Mesenchymal stem cell (in vitro differentiated cells and primary cell): ENCODE data around the gene ABCC1.
A peak's percentile ranks its signal among the peaks of the same experiment; 100 is the strongest.

Source experiments
- DNase-seq: peaks from one replicate; pipeline ENCODE4 v3.0.0-alpha.2; 2013
- H2AFZ ChIP-seq: one replicate; pipeline ENCODE4 v1.6.1; 2013; ENCODE audit warnings: low read depth, mild to moderate bottlenecking, control low read depth, inconsistent platforms, low read length, moderate library complexity
- H2AK5ac ChIP-seq: 2 replicates; pipeline ENCODE4 v1.6.1; 2013; ENCODE audit warnings: low read length, moderate library complexity, mild to moderate bottlenecking, inconsistent platforms; ENCODE audit not compliant: severe bottlenecking
- H2BK120ac ChIP-seq: one replicate; pipeline ENCODE4 v1.6.1; 2013; ENCODE audit warnings: low read depth, mild to moderate bottlenecking, inconsistent platforms, low read length, moderate library complexity
- H2BK12ac ChIP-seq, 2 experiments: one replicate each; pipeline ENCODE4 v1.6.1; 2013; ENCODE audit warnings: inconsistent platforms in 2 of 2, low read length in 2 of 2, mild to moderate bottlenecking in 2 of 2, moderate library complexity in 2 of 2, control low read depth in 1 of 2
- H2BK15ac ChIP-seq: one replicate; pipeline ENCODE4 v1.6.1; 2013; ENCODE audit warnings: mild to moderate bottlenecking, low read depth, inconsistent platforms; ENCODE audit not compliant: poor library complexity, severe bottlenecking
- H2BK5ac ChIP-seq: 2 replicates; pipeline ENCODE4 v1.6.1; 2013; ENCODE audit warnings: low read depth, mild to moderate bottlenecking, low read length, control low read depth, inconsistent platforms; ENCODE audit not compliant: poor library complexity, severe bottlenecking
- H3K14ac ChIP-seq, 2 experiments: one replicate each; pipeline ENCODE4 v1.6.1; 2013; ENCODE audit warnings: inconsistent platforms in 2 of 2, low read length in 2 of 2, control low read depth in 1 of 2, mild to moderate bottlenecking in 1 of 2, moderate library complexity in 1 of 2
- H3K18ac ChIP-seq, 2 experiments: one replicate each; pipeline ENCODE4 v1.6.1; 2013; ENCODE audit warnings: inconsistent platforms in 2 of 2, low read length in 2 of 2, control low read depth in 1 of 2, low read depth in 1 of 2, mild to moderate bottlenecking in 1 of 2
- H3K23ac ChIP-seq, 2 experiments: one replicate each; pipeline ENCODE4 v1.6.1; 2013; ENCODE audit warnings: inconsistent platforms in 2 of 2, low read length in 2 of 2, mild to moderate bottlenecking in 2 of 2, moderate library complexity in 2 of 2, control low read depth in 1 of 2
- H3K27ac ChIP-seq: 2 replicates; pipeline ENCODE4 v1.5.1; 2013; ENCODE audit warnings: mild to moderate bottlenecking, moderate library complexity, low read length, control low read depth, inconsistent platforms; ENCODE audit not compliant: poor library complexity, severe bottlenecking
- H3K27me3 ChIP-seq, 2 experiments: 2 replicates each; pipeline versions ENCODE4 v1.6.1 to v1.7.0; 2013; ENCODE audit warnings: low read length in 2 of 2, mild to moderate bottlenecking in 2 of 2, moderate library complexity in 2 of 2, control low read depth in 1 of 2, inconsistent platforms in 1 of 2; ENCODE audit not compliant: control insufficient read depth in 1 of 2, insufficient read depth in 1 of 2
- H3K36me3 ChIP-seq, 2 experiments: 2 replicates each; pipeline versions ENCODE4 v1.6.1 to v1.7.0; 2013; ENCODE audit warnings: low read length in 2 of 2, control low read depth in 1 of 2, inconsistent platforms in 1 of 2, low read depth in 1 of 2, mild to moderate bottlenecking in 1 of 2; ENCODE audit not compliant: insufficient read depth in 2 of 2, control insufficient read depth in 1 of 2
- H3K4ac ChIP-seq, 2 experiments: one replicate each; pipeline ENCODE4 v1.6.1; 2013; ENCODE audit warnings: inconsistent platforms in 2 of 2, low read length in 2 of 2, mild to moderate bottlenecking in 2 of 2, moderate library complexity in 2 of 2, control low read depth in 1 of 2, low read depth in 1 of 2
- H3K4me1 ChIP-seq: 2 replicates; pipeline ENCODE4 v1.6.1; 2013; ENCODE audit warnings: low read depth, low read length, control low read depth; ENCODE audit not compliant: control insufficient read depth, insufficient read depth
- H3K4me2 ChIP-seq: 2 replicates; pipeline ENCODE4 v1.6.1; 2013; ENCODE audit warnings: low read length, mild to moderate bottlenecking, inconsistent platforms; ENCODE audit not compliant: poor library complexity, severe bottlenecking
- H3K4me3 ChIP-seq, 2 experiments: 2 replicates each; pipeline versions ENCODE4 v1.5.1 to v1.7.0; 2013; ENCODE audit warnings: low read length in 2 of 2, mild to moderate bottlenecking in 2 of 2, control low read depth in 1 of 2, low read depth in 1 of 2; ENCODE audit not compliant: insufficient read depth in 1 of 2
- H3K79me1 ChIP-seq: replicated peaks from 2 replicates; pipeline ENCODE4 v1.6.1; 2013; ENCODE audit warnings: mild to moderate bottlenecking, control low read depth, low read length, inconsistent platforms; ENCODE audit not compliant: poor library complexity, severe bottlenecking
- H3K9ac ChIP-seq: 2 replicates; pipeline ENCODE4 v1.7.0; 2013; ENCODE audit warnings: mild to moderate bottlenecking, low read length, moderate library complexity
- H3K9me3 ChIP-seq: 2 replicates; pipeline ENCODE4 v1.7.0; 2013; ENCODE audit warnings: mild to moderate bottlenecking, low read length; ENCODE audit not compliant: control insufficient read depth
- H4K8ac ChIP-seq: one replicate; pipeline ENCODE4 v1.6.1; 2013; ENCODE audit warnings: inconsistent platforms, mild to moderate bottlenecking, low read length, moderate library complexity
- H4K91ac ChIP-seq: one replicate; pipeline ENCODE4 v1.6.1; 2013; ENCODE audit warnings: mild to moderate bottlenecking, low read length, inconsistent platforms
- WGBS: methylation state at CpG from one replicate; pipeline ENCODE4 v1.1.7; 2013; ENCODE audit warnings: mixed read lengths; 5-methylcytosine and 5-hydroxymethylcytosine counted together

The ABCC1 gene

DNA sequence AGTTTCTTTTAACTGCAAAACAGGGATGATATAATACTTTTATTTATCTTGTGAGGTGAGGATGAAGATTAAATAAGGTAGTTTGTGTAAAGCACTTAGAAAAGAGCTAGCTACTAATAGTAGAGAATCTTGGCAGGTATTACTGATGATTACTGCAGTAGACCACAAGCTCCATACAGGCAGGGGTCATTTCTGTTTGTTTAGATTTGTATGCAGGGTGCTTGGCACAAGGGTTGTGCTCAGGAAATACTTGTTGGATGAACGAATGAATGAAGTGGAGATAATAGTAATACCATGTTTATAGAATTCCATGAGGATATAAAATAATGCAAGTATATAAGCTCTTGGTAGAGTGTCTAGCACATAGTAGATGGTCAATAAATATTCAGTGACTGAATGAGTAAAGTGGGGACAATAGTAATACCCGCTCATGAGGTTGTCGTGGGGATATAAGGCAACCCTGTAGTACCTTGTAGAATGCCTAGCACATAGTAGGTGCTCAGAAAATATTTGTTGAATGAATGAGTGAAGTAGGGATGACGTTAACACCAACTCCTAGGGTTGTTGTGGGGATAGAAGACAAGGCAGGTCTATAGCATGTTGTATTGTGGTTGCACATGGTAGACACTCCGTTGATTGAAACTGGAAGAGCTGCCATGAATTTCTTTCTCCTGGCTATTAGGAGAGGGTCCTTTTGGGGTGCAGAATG, 83.0 kb downstream of the ABCC1 start:
- Histone ChIP-seq H2BK5ac (no peak overlapping the region), H3K4me1 (peaks cover 4% of the 10 kb centered on the region), H2BK15ac (no peak overlapping the region), H3K14ac (no peak overlapping the region), H4K91ac (no peak overlapping the region), H3K9ac (no peak overlapping the region), H2AFZ (no peak overlapping the region), H3K4ac (no peak overlapping the region), H3K4me3 (no peak overlapping the region), H3K23ac (no peak overlapping the region), H2BK12ac (no peak overlapping the region), H3K9me3 (no peaks in the 10 kb centered on the region), H3K27ac (no peak overlapping the region), H3K4me2 (no peak overlapping the region), H3K36me3 (peaks cover 38 to 65% of the 10 kb centered on the region in 2 experiments), H2BK120ac (no peak overlapping the region), H4K8ac (no peak overlapping the region), H3K79me1 (peaks cover 19% of the 10 kb centered on the region), H3K27me3 (no peaks in the 10 kb centered on the region), H3K18ac (no peak overlapping the region), H2AK5ac (no peak overlapping the region)
- DNase-seq: no peak
- whole genome bisulfite sequencing: 91% methylated on average over 5 of the region's 5 CpGs

DNA sequence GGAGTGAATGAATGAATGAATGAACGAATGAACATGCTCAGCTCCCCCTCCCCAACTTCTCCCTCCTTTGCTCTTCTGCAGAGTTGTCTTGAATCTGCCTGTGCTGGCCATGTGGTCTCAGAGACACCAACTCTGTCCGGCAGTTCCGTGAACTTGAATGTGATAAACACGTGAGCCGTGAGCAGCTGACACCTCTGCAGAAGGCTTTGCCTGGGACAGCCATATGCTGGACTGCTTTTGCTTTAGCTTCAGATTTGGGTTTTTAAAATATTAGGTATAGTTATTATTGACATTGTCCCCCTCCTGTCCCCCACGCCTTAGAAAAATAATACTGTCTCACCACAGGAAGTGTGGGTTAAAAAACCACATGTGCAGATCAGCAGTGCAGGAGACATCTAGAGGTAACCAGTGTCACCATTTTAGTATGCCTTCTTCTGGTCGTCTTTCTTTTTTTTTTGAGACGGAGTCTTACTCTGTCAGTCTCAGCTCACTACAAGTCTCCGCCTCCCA, 83.8 kb downstream of the ABCC1 start:
- H3K4me1 ChIP-seq: peaks cover 2% of the 10 kb centered on the region
- no peak overlapping the region for H2BK5ac ChIP-seq
- H3K4me3 ChIP-seq: no peak overlapping the region
- H3K4ac ChIP-seq: no peak overlapping the region
- H3K4me2 ChIP-seq: no peak overlapping the region
- H3K79me1 ChIP-seq: peaks cover 13% of the 10 kb centered on the region
- no peak overlapping the region for H3K23ac ChIP-seq
- no peak overlapping the region for H3K14ac ChIP-seq
- no peak overlapping the region for H2BK12ac ChIP-seq
- H2BK120ac ChIP-seq: no peak overlapping the region
- no peaks in the 10 kb centered on the region for H3K9me3 ChIP-seq
- H3K36me3 ChIP-seq: peaks cover 40 to 72% of the 10 kb centered on the region in 2 experiments
- no peak overlapping the region for H3K18ac ChIP-seq
- no peak overlapping the region for H2AFZ ChIP-seq
- H2BK15ac ChIP-seq: no peak overlapping the region
- no peak overlapping the region for H3K27ac ChIP-seq
- H2AK5ac ChIP-seq: no peak overlapping the region
- no peaks in the 10 kb centered on the region for H3K27me3 ChIP-seq
- WGBS: 76% methylated on average over 9 of the region's 9 CpGs
- H3K9ac ChIP-seq: no peak overlapping the region
- no peak overlapping the region for H4K8ac ChIP-seq
- H4K91ac ChIP-seq: no peak overlapping the region
- DNase-seq: no peak

DNA sequence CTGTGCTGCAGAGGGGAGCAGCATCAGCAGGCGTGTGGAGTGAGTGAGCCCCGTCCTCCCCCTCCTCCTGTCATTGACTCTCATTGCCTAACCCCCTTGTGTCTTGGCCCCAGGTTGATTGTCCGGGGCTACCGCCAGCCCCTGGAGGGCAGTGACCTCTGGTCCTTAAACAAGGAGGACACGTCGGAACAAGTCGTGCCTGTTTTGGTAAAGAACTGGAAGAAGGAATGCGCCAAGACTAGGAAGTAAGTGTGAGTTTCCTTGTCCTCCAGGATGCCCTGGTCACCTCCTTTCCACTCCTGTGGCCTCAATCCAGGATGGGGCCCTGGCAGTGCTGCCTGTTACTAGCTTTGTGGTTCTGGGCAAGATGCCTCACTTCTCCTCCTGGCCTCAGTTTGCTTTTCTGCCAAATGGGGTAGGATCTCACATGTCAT, 87.0 kb downstream of the ABCC1 start:
- Histone ChIP-seq H4K8ac (no peak overlapping the region), H3K14ac (no peak overlapping the region), H2AK5ac (no peak overlapping the region), H2BK120ac (no peak overlapping the region), H3K4me3 (peak overlapping the region in 1 of 2 experiments; percentile 14), H3K36me3 (peaks cover 50 to 83% of the 10 kb centered on the region in 2 experiments), H3K23ac (no peak overlapping the region), H3K4ac (no peak overlapping the region), H3K4me1 (no peaks in the 10 kb centered on the region), H3K18ac (no peak overlapping the region), H2BK15ac (no peak overlapping the region), H3K79me1 (peaks cover 7% of the 10 kb centered on the region), H3K27me3 (no peaks in the 10 kb centered on the region), H3K27ac (no peak overlapping the region), H3K9ac (no peak overlapping the region), H3K4me2 (no peak overlapping the region), H2AFZ (no peak overlapping the region), H4K91ac (no peak overlapping the region), H2BK5ac (no peak overlapping the region), H2BK12ac (no peak overlapping the region), H3K9me3 (no peaks in the 10 kb centered on the region)
- DNase-seq: no peak
- WGBS: 91% methylated on average over 8 of the region's 8 CpGs

DNA sequence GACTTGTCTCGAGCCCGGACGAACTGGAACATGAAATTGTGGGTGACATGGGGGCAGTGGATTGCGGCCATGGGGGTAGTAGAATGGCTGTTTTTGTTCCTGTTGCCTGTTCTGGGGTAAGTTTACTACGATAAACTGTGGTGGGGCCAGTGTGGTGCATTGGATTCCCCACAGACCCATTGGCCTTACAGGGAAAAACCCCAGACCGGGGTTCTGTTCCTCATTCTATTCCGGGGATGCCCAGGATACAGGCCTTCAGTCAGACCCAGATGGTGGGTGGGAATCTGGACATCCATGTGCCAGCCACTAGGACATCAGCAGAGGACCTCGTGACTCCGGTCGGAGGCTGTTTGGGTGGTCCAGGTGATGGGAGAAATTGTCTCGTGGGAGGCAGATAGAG, 88.1 kb downstream of the ABCC1 start:
- no peak overlapping the region for H2BK12ac ChIP-seq
- no peak overlapping the region for H3K18ac ChIP-seq

More for the DNA sequence above, 88.1 kb downstream of the ABCC1 start:
- DNase-seq: no peak
- Histone ChIP-seq H3K4ac (no peak overlapping the region), H3K23ac (no peak overlapping the region), H3K4me3 (no peak overlapping the region), H4K91ac (no peak overlapping the region), H2AFZ (no peak overlapping the region), H2BK5ac (no peak overlapping the region), H3K79me1 (peaks cover 8% of the 10 kb centered on the region), H3K9me3 (no peaks in the 10 kb centered on the region), H3K9ac (no peak overlapping the region), H2BK120ac (no peak overlapping the region), H3K27ac (no peak overlapping the region), H3K27me3 (no peaks in the 10 kb centered on the region), H4K8ac (no peak overlapping the region), H3K14ac (no peak overlapping the region), H3K4me2 (no peak overlapping the region), H3K36me3 (peaks cover 51 to 82% of the 10 kb centered on the region in 2 experiments), H3K4me1 (peaks cover 3% of the 10 kb centered on the region), H2AK5ac (no peak overlapping the region), H2BK15ac (no peak overlapping the region)
- 97% methylated on average over 11 of the region's 11 CpGs for WGBS
